HG02759 (cell line): ENCODE results near the gene RTN4RL1.
"Not testable (repeated sequence)": the region's sequence is repeated elsewhere in the genome, so short reads cannot be mapped to it uniquely, and the experiment has no call there.

Source experiments
- ATAC-seq: cut with Tn5 transposase; IDR thresholded peaks from one replicate; pipeline ENCODE4 v1.9.1; 2021; ENCODE audit warnings: mild to moderate bottlenecking, moderate library complexity; ENCODE audit not compliant: unreplicated experiment

Gene RTN4RL1

GRCh38 chr17:2027528-2028233, 2.5 kb upstream of the RTN4RL1 start:
- ATAC-seq = no peak

- no peak for ATAC-seq
Observed at GRCh38 chr17:2025622-2026309, 632 bp upstream of the RTN4RL1 start.

- ATAC-seq = no peak
Observed at GRCh38 chr17:2024572-2025219, 438 bp downstream of the RTN4RL1 start.

GRCh38 chr17:2023692-2024571, 1.2 kb downstream of the RTN4RL1 start:
- no peak for ATAC-seq

GRCh38 chr17:2023256-2023655, 1.9 kb downstream of the RTN4RL1 start:
- ATAC-seq = no peak

GRCh38 chr17:2022647-2023240, 2.4 kb downstream of the RTN4RL1 start:
- ATAC-seq = no peak

- no peak for ATAC-seq
Observed at GRCh38 chr17:2020721-2021120, 4.4 kb downstream of the RTN4RL1 start.

- ATAC-seq = no peak
Observed at GRCh38 chr17:2019723-2020122, 5.4 kb downstream of the RTN4RL1 start.

- no peak for ATAC-seq
Observed at GRCh38 chr17:2018716-2019510, 6.2 kb downstream of the RTN4RL1 start.

- no peak for ATAC-seq
Observed at GRCh38 chr17:2017274-2017941, 7.7 kb downstream of the RTN4RL1 start.

- ATAC-seq = no peak
Observed at GRCh38 chr17:2016494-2016893, 8.6 kb downstream of the RTN4RL1 start.

- no peak for ATAC-seq
Observed at GRCh38 chr17:2015314-2015713, 9.8 kb downstream of the RTN4RL1 start.

GRCh38 chr17:2013994-2014317, 11.2 kb downstream of the RTN4RL1 start:
- ATAC-seq = no peak

GRCh38 chr17:2013220-2013993, 11.7 kb downstream of the RTN4RL1 start:
- ATAC-seq = not testable (repeated sequence)

GRCh38 chr17:2012499-2012898, 12.6 kb downstream of the RTN4RL1 start:
- ATAC-seq = no peak

GRCh38 chr17:2011411-2012371, 13.4 kb downstream of the RTN4RL1 start:
- no peak for ATAC-seq

GRCh38 chr17:2009737-2010136, 15.4 kb downstream of the RTN4RL1 start:
- ATAC-seq = no peak
